A172 (cell line): ENCODE measurements around the gene CENPU. TPM values are rescaled to one million over a fixed set of nuclear protein-coding genes. Genes with fewer than 3 reads are reported as not detected.
A peak's percentile ranks its signal among the peaks of the same experiment; 100 is the strongest.
"Not testable (repeated sequence)": the region's sequence is repeated elsewhere in the genome, so short reads cannot be mapped to it uniquely, and the experiment has no call there.

Experiments
- DNase-seq: peaks from one replicate; pipeline ENCODE4 v3.0.0-alpha.2; 2015; ENCODE audit warnings: low spot score
- total RNA-seq: library from RNA; depleted of rRNA; stranded (reverse); fragments of >200 nt; shearing (Covaris generic); gene quantifications from 2 replicates; pipeline ENCODE4 v1.2.3, GENCODE V29; 2014

CENPU gene
- total RNA-seq, 1 experiment from 2014 or later = 92.7 TPM

- peak; percentile 23 for DNase-seq
These were observed 65.3 kb downstream of the CENPU start for GRCh38 chr4:184668511-184669114.

- DNase-seq = no peak
These were observed 65.8 kb downstream of the CENPU start for GRCh38 chr4:184668096-184668495.

- no peak for DNase-seq
These were observed 67.2 kb downstream of the CENPU start for GRCh38 chr4:184666670-184667069.

- peak; percentile 16 for DNase-seq
These were observed 69.3 kb downstream of the CENPU start for GRCh38 chr4:184664445-184665210.

- no peak for DNase-seq
These were observed 71.7 kb downstream of the CENPU start for GRCh38 chr4:184662236-184662635.

GRCh38 chr4:184660978-184661377, 72.9 kb downstream of the CENPU start:
- DNase-seq = no peak

- DNase-seq = not testable (repeated sequence)
These were observed 76.1 kb downstream of the CENPU start for GRCh38 chr4:184657820-184658219.

- DNase-seq = no peak
These were observed 76.8 kb downstream of the CENPU start for GRCh38 chr4:184657144-184657543.

GRCh38 chr4:184655889-184656869, 77.7 kb downstream of the CENPU start:
- DNase-seq = no peak

- DNase-seq = peak; percentile 15
These were observed 80.2 kb downstream of the CENPU start for GRCh38 chr4:184653650-184654049.

GRCh38 chr4:184652681-184653080, 81.2 kb downstream of the CENPU start:
- DNase-seq = not testable (repeated sequence)

- no peak for DNase-seq
These were observed 82.0 kb downstream of the CENPU start for GRCh38 chr4:184651899-184652298.

GRCh38 chr4:184649971-184650855, 83.7 kb downstream of the CENPU start:
- DNase-seq = peak; percentile 39

GRCh38 chr4:184649026-184649970, 84.6 kb downstream of the CENPU start, which contains the start of the genes CASP3 and PRIMPOL:
TSS of gene CASP3 (minus strand) at chr4:184649447. CDS start at chr4:184638453, 10,994 bp downstream.
TSS of gene PRIMPOL (plus strand) at chr4:184649738. CDS start at chr4:184657141, 7,403 bp downstream.
- peak; percentile 84 for DNase-seq

GRCh38 chr4:184648313-184649025, 85.4 kb downstream of the CENPU start:
- peak; percentile 11 for DNase-seq

GRCh38 chr4:184648054-184648312, 85.9 kb downstream of the CENPU start:
- no peak for DNase-seq

- DNase-seq = peak; percentile 6
These were observed 86.4 kb downstream of the CENPU start for GRCh38 chr4:184647266-184648053.

- no peak for DNase-seq
These were observed 87.8 kb downstream of the CENPU start for GRCh38 chr4:184645904-184646610.
